Mesenteric fat pad (tissue), 1 donor: ENCODE data around the gene UNC79. TPM values are rescaled to one million over a fixed set of nuclear protein-coding genes. Genes with fewer than 3 reads are reported as not detected.

ENCODE experiments used
- DNase-seq: peaks from one replicate; pipeline ENCODE4 v3.0.0-alpha.2; 2020; ENCODE audit warnings: low spot score
- total RNA-seq: library from RNA; stranded (reverse); fragmentation: NEBNext Ultra II Directional; extraction: Animal tissue kit (Norgen Biotek cat#: 25700); gene quantifications from one replicate; pipeline ENCODE4 v1.2.1, GENCODE V29; 2021
- donor health status: DM: yes; HTN: yes; CAD: no.

The UNC79 gene
- total RNA-seq, 1 donor from 2014 or later = 0.13 TPM

- DNase-seq = no peak
These were observed 296.5 kb downstream of the UNC79 start for GRCh38 chr14:93727039-93727740.

GRCh38 chr14:93727917-93728650 lies 297.3 kb downstream of the UNC79 start:
- DNase-seq = no peak

GRCh38 chr14:93728651-93729016 lies 297.9 kb downstream of the UNC79 start:
- DNase-seq = no peak

GRCh38 chr14:93729993-93730392 lies 299.3 kb downstream of the UNC79 start:
- no peak for DNase-seq

- no peak for DNase-seq
These were observed 301.0 kb downstream of the UNC79 start for GRCh38 chr14:93731753-93732152.

- DNase-seq = no peak
These were observed 301.8 kb downstream of the UNC79 start for GRCh38 chr14:93732524-93732923.

GRCh38 chr14:93733231-93733630 lies 302.5 kb downstream of the UNC79 start:
- no peak for DNase-seq

- DNase-seq = no peak
These were observed 302.9 kb downstream of the UNC79 start for GRCh38 chr14:93733631-93734030.

- DNase-seq = no peak
These were observed 303.5 kb downstream of the UNC79 start for GRCh38 chr14:93734086-93734822.

GRCh38 chr14:93735206-93735605 lies 304.5 kb downstream of the UNC79 start:
- no peak for DNase-seq

GRCh38 chr14:93736378-93737014 lies 305.8 kb downstream of the UNC79 start:
- no peak for DNase-seq

GRCh38 chr14:93737634-93738033 lies 306.9 kb downstream of the UNC79 start:
- no peak for DNase-seq

GRCh38 chr14:93741556-93742230 lies 311.0 kb downstream of the UNC79 start:
- DNase-seq = no peak

- DNase-seq = no peak
These were observed 312.0 kb downstream of the UNC79 start for GRCh38 chr14:93742761-93743160.

- DNase-seq = no peak
These were observed 312.7 kb downstream of the UNC79 start for GRCh38 chr14:93743270-93744060.

- no peak for DNase-seq
These were observed 313.4 kb downstream of the UNC79 start for GRCh38 chr14:93744176-93744575.

GRCh38 chr14:93744876-93745275 lies 314.1 kb downstream of the UNC79 start:
- no peak for DNase-seq

- no peak for DNase-seq
These were observed 315.0 kb downstream of the UNC79 start for GRCh38 chr14:93745603-93746273.

GRCh38 chr14:93747102-93747501 lies 316.4 kb downstream of the UNC79 start:
- no peak for DNase-seq

- DNase-seq = no peak
These were observed 316.8 kb downstream of the UNC79 start for GRCh38 chr14:93747560-93747959.
